HepG2 (cell line): ENCODE results near the gene MXD3. TPM values are rescaled to one million over a fixed set of nuclear protein-coding genes. Genes with fewer than 3 reads are reported as not detected.

ENCODE experiments used
- ATM ChIP-seq: fragments of 450-650 bp; IDR thresholded peaks from 2 replicates; pipeline ENCODE4 v1.7.1; 2017; ENCODE audit warnings: mild to moderate bottlenecking, borderline replicate concordance
- CEBPG ChIP-seq: IDR thresholded peaks from 2 replicates; pipeline ENCODE4 v1.6.1; 2016
- CREM ChIP-seq, 2 experiments: sonication (generic) in 1 of 2; formaldehyde crosslinking in 1 of 2; IDR thresholded peaks; 2 replicates each; pipeline versions ENCODE4 v1.4.0 to v1.6.1; 2016 to 2020; ENCODE audit warnings: antibody characterized with exemption in 1 of 2, mild to moderate bottlenecking in 1 of 2, missing genetic modification reagents in 1 of 2
- ELF1 ChIP-seq: sonication (generic); formaldehyde crosslinking; IDR thresholded peaks from 2 replicates; pipeline ENCODE4 v1.4.0; 2020; ENCODE audit warnings: missing genetic modification reagents
- KDM1A ChIP-seq: IDR thresholded peaks from 2 replicates; pipeline ENCODE4 v1.6.1; 2016; ENCODE audit warnings: missing compliant biosample characterization
- MLLT10 ChIP-seq: sonication (generic); formaldehyde crosslinking; IDR thresholded peaks from 2 replicates; pipeline ENCODE4 v1.4.0; 2020; ENCODE audit warnings: missing genetic modification reagents
- POLR2A ChIP-seq, 2 experiments: IDR thresholded peaks; 2 replicates each; pipeline ENCODE4 v1.6.1; 2011; ENCODE audit warnings: low read depth in 2 of 2, low read length in 2 of 2, mild to moderate bottlenecking in 1 of 2, moderate library complexity in 1 of 2; ENCODE audit not compliant: insufficient read depth in 1 of 2
- POLR2AphosphoS2 ChIP-seq: IDR thresholded peaks from 2 replicates; pipeline ENCODE4 v1.6.1; 2011; ENCODE audit warnings: low read depth, low read length, improper control_type of control experiment
- POLR2G ChIP-seq: fragments of 200-400 bp; formaldehyde crosslinking; IDR thresholded peaks from 2 replicates; pipeline ENCODE4 v1.6.1; 2018; ENCODE audit warnings: mild to moderate bottlenecking, low read depth, low read length, moderate library complexity
- SRY ChIP-seq: sonication (generic); formaldehyde crosslinking; IDR thresholded peaks from 2 replicates; pipeline ENCODE4 v1.8.0; 2022; ENCODE audit warnings: mild to moderate bottlenecking, missing genetic modification reagents
- TBL1XR1 ChIP-seq: fragments of 150-350 bp; IDR thresholded peaks from 2 replicates; pipeline ENCODE4 v1.6.1; 2014; ENCODE audit warnings: borderline replicate concordance, low read length; ENCODE audit not compliant: partially characterized antibody
- TEAD2 ChIP-seq: sonication (generic); formaldehyde crosslinking; IDR thresholded peaks from 2 replicates; pipeline ENCODE4 v1.9.0; 2021; ENCODE audit warnings: missing genetic modification reagents
- TP53 ChIP-seq: sonication (generic); formaldehyde crosslinking; conservative IDR thresholded peaks from 2 replicates; pipeline ENCODE4 v1.4.0; 2020; ENCODE audit warnings: missing genetic modification reagents
- YEATS4 ChIP-seq: sonication (generic); formaldehyde crosslinking; IDR thresholded peaks from 2 replicates; pipeline ENCODE4 v1.4.0; 2020; ENCODE audit warnings: missing genetic modification reagents, borderline replicate concordance
- ZNF512B ChIP-seq: sonication (generic); formaldehyde crosslinking; IDR thresholded peaks from 2 replicates; pipeline ENCODE4 v1.5.1; 2020; ENCODE audit warnings: missing genetic modification reagents, mild to moderate bottlenecking, borderline replicate concordance
- ZNF530 ChIP-seq: sonication (generic); formaldehyde crosslinking; IDR thresholded peaks from 2 replicates; pipeline ENCODE4 v1.5.0; 2020; ENCODE audit warnings: low read depth, mild to moderate bottlenecking, missing genetic modification reagents
- ZNF800 ChIP-seq: sonication (generic); formaldehyde crosslinking; IDR thresholded peaks from 2 replicates; pipeline ENCODE4 v1.4.0; 2020; ENCODE audit warnings: missing genetic modification reagents
- polyA plus RNA-seq, 8 experiments: library from polyadenylated mRNA; depleted of rRNA in 3 of 8; stranded (reverse) in 7 of 8; unstranded in 1 of 8; fragments of >200 nt; fragmentation: Illumina TruSeq in 4 of 8; extraction: Trizol in 4 of 8; gene quantifications; 2 replicates each; pipeline versions ENCODE4 v1.2.1 to v1.2.3, GENCODE V29; 2011 to 2016; ENCODE audit warnings: low read depth in 4 of 8, missing spikeins in 1 of 8, mixed read lengths in 1 of 8; ENCODE audit not compliant: insufficient read depth in 1 of 8
- total RNA-seq, 5 experiments: library from RNA; depleted of rRNA; stranded (reverse); fragments of >200 nt; fragmentation: Illumina TruSeq; extraction: Trizol; gene quantifications; 2 replicates each; pipeline ENCODE4 v1.2.3, GENCODE V29; 2016; ENCODE audit warnings: low read depth in 1 of 5
- TF ChIP-seq, protein P1 (sequence below): sonication (generic); formaldehyde crosslinking; IDR thresholded peaks from 2 replicates; pipeline ENCODE4 v1.5.1; 2020; ENCODE audit warnings: missing genetic modification reagents, mild to moderate bottlenecking, borderline replicate concordance
- TF ChIP-seq, protein P2 (sequence below): IDR thresholded peaks from 2 replicates; pipeline ENCODE4 v1.6.1; 2016; ENCODE audit warnings: mild to moderate bottlenecking

MXD3 gene
- total and polyA plus RNA-seq, 2 of the 13 experiments (the other 11 are each of a cell fraction or from before 2014, with no cell fraction given): 10.5 to 12.8 TPM

DNA sequence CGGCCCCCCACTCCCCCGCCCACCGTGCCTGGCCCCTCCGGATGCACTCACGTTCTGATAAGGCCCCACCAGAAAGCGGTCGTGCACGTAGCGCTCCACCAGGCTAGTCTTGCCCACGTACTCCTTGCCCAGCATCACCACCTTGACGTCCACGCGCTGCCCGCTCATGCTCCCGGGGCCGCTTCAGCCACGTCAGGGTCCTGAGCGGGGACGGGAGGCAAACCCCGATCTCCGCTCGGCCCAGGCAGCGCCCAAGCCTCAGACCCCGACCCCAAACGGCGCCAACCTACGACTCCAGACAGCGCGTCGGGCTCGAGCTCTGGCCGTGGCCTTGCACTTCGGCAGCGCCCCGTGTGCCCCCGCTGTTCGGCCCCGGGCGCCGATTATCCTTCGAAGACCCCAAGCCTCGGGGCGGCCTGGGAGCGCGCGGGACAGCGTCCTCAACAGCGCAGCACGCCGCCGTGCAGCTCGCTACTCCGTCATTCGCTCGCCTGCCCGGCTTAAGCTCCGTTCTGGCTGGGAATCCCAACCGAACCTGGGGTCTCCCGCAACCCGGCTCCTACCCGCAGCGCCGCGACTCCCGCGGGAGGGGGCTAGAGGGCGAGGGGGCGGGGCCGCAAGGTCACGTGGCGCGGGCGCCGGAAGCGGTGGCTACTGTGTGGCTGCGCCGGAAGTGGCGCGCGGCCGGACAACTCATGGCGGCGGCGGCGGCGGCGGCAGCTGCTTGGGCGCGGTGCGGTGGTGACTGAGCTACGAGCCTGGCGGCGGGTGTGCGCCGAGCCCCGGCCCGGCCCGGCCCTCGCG, 8.4 kb downstream of the MXD3 start, which contains the start of the genes PRELID1 and RAB24 (continued):
- no peak for TF ChIP-seq ZNF512B (CRISPR knock-in tag)
- 0 out of 2 replicates have a peak, but pooled peaks have one; percentile 11 for TF ChIP-seq KDM1A
- TF ChIP-seq YEATS4: peak; percentile 86
- no peak for TF ChIP-seq POLR2AphosphoS2
- TF ChIP-seq TEAD2 (CRISPR knock-in tag): no peak
- TF ChIP-seq CEBPG (CRISPR knock-in tag): no peak
- no peak for TF ChIP-seq ATM
- TF ChIP-seq CREM (IDR thresholded peaks at IDR 0.05): no peak
- TF ChIP-seq CREM (CRISPR knock-in tag; IDR thresholded peaks at IDR 0.05): no peak
- TF ChIP-seq ZNF800: 0 out of 2 replicates have a peak, but pooled peaks have one; percentile 34
- TF ChIP-seq SRY (CRISPR knock-in tag): peak; percentile 86; the same call in 1 of the 2 replicates
- no peak; the same call in 1 of the 2 replicates for TF ChIP-seq ELF1
- TF ChIP-seq, protein P1, sequence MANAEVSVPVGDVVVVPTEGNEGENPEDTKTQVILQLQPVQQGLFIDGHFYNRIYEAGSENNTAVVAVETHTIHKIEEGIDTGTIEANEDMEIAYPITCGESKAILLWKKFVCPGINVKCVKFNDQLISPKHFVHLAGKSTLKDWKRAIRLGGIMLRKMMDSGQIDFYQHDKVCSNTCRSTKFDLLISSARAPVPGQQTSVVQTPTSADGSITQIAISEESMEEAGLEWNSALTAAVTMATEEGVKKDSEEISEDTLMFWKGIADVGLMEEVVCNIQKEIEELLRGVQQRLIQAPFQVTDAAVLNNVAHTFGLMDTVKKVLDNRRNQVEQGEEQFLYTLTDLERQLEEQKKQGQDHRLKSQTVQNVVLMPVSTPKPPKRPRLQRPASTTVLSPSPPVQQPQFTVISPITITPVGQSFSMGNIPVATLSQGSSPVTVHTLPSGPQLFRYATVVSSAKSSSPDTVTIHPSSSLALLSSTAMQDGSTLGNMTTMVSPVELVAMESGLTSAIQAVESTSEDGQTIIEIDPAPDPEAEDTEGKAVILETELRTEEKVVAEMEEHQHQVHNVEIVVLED: peak; percentile 58; the same call in 1 of the 2 replicates
- 0 out of 2 replicates have a peak, but pooled peaks have one; percentile 4 for TF ChIP-seq MLLT10 (CRISPR knock-in tag)
- TF ChIP-seq, protein P2, sequence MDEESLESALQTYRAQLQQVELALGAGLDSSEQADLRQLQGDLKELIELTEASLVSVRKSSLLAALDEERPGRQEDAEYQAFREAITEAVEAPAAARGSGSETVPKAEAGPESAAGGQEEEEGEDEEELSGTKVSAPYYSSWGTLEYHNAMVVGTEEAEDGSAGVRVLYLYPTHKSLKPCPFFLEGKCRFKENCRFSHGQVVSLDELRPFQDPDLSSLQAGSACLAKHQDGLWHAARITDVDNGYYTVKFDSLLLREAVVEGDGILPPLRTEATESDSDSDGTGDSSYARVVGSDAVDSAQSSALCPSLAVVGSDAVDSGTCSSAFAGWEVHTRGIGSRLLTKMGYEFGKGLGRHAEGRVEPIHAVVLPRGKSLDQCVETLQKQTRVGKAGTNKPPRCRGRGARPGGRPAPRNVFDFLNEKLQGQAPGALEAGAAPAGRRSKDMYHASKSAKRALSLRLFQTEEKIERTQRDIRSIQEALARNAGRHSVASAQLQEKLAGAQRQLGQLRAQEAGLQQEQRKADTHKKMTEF (CRISPR knock-in tag): peak; percentile 86; the same call in 1 of the 2 replicates
- peak; percentile 86 for TF ChIP-seq POLR2G
- peak; percentile 8 for TF ChIP-seq TBL1XR1
- TF ChIP-seq TP53 (CRISPR knock-in tag): no peak
- TF ChIP-seq ZNF530: no peak
- TF ChIP-seq POLR2A (IDR thresholded peaks at IDR 0.05; ENCODE audit: insufficient read depth in 1 of 2, low read depth in 2 of 2, low read length in 2 of 2): peak in 1 of 2 experiments; percentile 55; a peak in 1 of 4 replicates
